ENCODE results near the gene IGF1R. TPM values are rescaled to one million over a fixed set of nuclear protein-coding genes. Genes with fewer than 3 reads are reported as not detected.
A peak's percentile ranks its signal among the peaks of the same experiment; 100 is the strongest.

IGF1R gene
- total RNA-seq, 1 donor from 2014 or later, result 23.5 TPM

DNA sequence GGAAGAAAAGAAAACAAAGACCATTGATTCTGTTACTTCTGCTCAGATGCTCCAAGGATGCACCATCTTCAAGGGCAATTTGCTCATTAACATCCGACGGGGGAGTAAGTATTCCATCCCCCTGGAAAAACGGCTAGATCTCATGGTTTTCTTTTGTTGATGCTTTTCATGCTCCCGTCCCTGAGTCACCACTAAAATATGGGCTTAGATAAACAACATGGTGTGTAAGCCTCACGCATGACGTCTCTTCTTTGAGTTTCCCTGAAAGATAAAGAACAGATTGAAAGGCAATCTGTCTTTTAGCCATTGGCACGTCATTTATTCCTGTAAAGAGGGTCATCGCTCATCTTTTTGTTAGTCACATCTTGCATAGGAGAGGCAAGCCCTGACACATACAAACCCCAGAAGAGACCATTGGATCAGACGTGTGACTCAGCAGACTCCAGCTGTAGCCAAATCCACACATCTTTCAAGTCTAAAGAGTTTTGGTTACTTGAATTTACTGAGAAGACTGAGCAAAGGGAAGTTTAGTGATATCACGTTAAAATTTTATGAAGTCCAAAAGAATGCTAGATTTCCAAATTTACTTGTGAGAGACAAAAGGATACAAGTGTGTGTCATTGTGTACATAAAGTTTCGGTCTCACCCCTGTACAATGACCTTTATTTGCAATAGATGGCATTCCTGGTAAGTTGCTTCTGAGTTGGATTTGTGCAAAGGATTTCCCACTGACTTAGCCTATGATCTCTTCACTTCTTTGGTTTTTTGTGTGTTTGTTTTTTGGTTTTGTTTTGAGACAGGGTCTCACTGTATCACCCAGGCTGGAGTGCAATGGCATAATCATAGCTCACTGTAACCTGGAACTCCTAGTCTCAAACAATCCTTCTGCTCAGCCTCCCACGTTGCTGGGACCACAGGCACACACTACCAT is 248.7 kb downstream of the IGF1R start:
- no peaks in the 10 kb centered on the region for H3K9me3 Mint-ChIP-seq
- H3K27ac Mint-ChIP-seq, result no peak overlapping the region
- Histone ChIP-seq H3K27ac (no peak overlapping the region), H3K4me2 (no peak overlapping the region), H2AFZ (replicated peaks) (no peak overlapping the region), H3K79me2 (ENCODE audit: low read depth) (peaks cover 4% of the 10 kb centered on the region), H3K4me3 (no peak overlapping the region), H4K20me1 (ENCODE audit: low read depth) (peaks cover 43% of the 10 kb centered on the region), H3K27me3 (no peaks in the 10 kb centered on the region), H3K36me3 (no peaks in the 10 kb centered on the region), H3K9ac (no peak overlapping the region), H3K9me3 (ENCODE audit: low read depth) (no peaks in the 10 kb centered on the region), H3F3A (ENCODE audit: low read depth) (peaks cover 18% of the 10 kb centered on the region), H3K4me1 (peaks cover 33% of the 10 kb centered on the region)
- H3K4me3 Mint-ChIP-seq, result no peak overlapping the region
- no peaks in the 10 kb centered on the region for H3K27me3 Mint-ChIP-seq (ENCODE audit: insufficient read depth, low read depth)
- peaks cover 43% of the 10 kb centered on the region for H3K4me1 Mint-ChIP-seq
- no peak for DNase-seq (ENCODE audit: low spot score)
- TF ChIP-seq EZH2phosphoT487 (IDR thresholded peaks at IDR 0.05) (no peak), EZH2 (IDR thresholded peaks at IDR 0.05) (no peak)
- TF ChIP-seq, protein P1, sequence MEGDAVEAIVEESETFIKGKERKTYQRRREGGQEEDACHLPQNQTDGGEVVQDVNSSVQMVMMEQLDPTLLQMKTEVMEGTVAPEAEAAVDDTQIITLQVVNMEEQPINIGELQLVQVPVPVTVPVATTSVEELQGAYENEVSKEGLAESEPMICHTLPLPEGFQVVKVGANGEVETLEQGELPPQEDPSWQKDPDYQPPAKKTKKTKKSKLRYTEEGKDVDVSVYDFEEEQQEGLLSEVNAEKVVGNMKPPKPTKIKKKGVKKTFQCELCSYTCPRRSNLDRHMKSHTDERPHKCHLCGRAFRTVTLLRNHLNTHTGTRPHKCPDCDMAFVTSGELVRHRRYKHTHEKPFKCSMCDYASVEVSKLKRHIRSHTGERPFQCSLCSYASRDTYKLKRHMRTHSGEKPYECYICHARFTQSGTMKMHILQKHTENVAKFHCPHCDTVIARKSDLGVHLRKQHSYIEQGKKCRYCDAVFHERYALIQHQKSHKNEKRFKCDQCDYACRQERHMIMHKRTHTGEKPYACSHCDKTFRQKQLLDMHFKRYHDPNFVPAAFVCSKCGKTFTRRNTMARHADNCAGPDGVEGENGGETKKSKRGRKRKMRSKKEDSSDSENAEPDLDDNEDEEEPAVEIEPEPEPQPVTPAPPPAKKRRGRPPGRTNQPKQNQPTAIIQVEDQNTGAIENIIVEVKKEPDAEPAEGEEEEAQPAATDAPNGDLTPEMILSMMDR (IDR thresholded peaks at IDR 0.05), result no peak
- peaks cover 27% of the 10 kb centered on the region for H3K36me3 Mint-ChIP-seq

DNA sequence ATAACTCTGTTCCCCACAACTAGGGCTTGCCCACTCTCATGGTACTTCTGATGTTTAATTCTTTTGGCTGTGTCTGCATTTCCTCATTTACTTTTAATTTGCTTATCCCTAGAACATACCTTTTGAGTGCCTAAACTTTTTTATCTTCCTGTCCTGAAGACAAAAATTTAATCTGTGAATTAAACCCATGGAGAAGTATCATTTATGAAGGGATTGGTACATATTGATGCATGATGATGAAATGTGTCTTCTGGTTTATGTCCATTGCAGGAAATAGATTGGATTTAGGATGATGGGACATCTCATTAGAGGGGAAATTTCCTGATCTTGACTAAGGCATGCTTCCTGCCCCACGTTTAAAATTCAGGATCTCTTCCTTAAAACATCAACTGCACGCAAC is 249.8 kb downstream of the IGF1R start:
- H3K27ac ChIP-seq, result no peak overlapping the region
- TF ChIP-seq, protein P1 (IDR thresholded peaks at IDR 0.05), result no peak
- TF ChIP-seq EZH2 (IDR thresholded peaks at IDR 0.05) (no peak), EZH2phosphoT487 (IDR thresholded peaks at IDR 0.05) (no peak)

DNA sequence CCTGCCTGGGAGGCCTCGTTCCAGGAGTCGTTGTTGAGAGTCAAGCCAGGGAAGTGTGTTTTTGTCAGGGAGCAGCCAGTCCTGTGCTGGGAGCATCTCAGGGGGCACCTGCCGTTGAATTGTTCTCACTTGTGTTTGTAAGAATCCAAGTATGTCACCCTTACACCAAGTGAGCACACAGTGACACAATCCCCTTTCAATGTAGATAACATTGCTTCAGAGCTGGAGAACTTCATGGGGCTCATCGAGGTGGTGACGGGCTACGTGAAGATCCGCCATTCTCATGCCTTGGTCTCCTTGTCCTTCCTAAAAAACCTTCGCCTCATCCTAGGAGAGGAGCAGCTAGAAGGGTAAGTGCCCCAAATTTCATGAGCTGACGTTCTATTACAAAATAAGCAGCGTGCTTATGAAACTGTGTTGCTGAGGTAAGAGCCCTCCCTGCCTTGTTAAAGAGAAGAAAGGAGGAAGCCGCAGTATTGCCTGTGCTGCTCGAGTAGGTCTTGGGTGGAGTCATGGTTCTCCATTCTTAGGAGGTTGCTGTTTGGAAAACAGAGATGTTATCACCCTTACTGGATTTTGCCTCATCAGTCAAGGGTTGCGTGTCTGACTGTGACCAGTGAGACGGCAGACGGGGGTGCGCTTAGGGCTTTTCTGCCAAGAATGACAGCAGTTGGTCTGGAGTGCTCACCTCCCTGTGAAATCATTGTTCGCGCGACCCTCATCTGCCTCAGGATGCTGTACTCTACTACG is 251.1 kb downstream of the IGF1R start:
- Mint-ChIP-seq H3K27me3 (ENCODE audit: insufficient read depth, low read depth) (no peaks in the 10 kb centered on the region), H3K27ac (peak overlapping the region; percentile 21), H3K4me1 (peaks cover 47% of the 10 kb centered on the region), H3K4me3 (no peak overlapping the region), H3K9me3 (no peaks in the 10 kb centered on the region), H3K36me3 (peaks cover 31% of the 10 kb centered on the region)
- DNase-seq (ENCODE audit: low spot score), result peak; percentile 21
- H3K36me3 ChIP-seq, result no peaks in the 10 kb centered on the region
- TF ChIP-seq EZH2phosphoT487 (IDR thresholded peaks at IDR 0.05) (no peak), EZH2 (IDR thresholded peaks at IDR 0.05) (no peak)
- TF ChIP-seq, protein P1 (IDR thresholded peaks at IDR 0.05), result no peak
- peaks cover 18% of the 10 kb centered on the region for H3F3A ChIP-seq (ENCODE audit: low read depth)
- no peak overlapping the region for H2AFZ ChIP-seq (replicated peaks)
- no peak overlapping the region for H3K4me3 ChIP-seq
- peaks cover 33% of the 10 kb centered on the region for H3K4me1 ChIP-seq
- H3K9ac ChIP-seq, result no peak overlapping the region
- H3K79me2 ChIP-seq (ENCODE audit: low read depth), result peaks cover 4% of the 10 kb centered on the region
- H3K4me2 ChIP-seq, result peak overlapping the region; percentile 37
- H3K27me3 ChIP-seq, result no peaks in the 10 kb centered on the region
- H3K9me3 ChIP-seq (ENCODE audit: low read depth), result no peaks in the 10 kb centered on the region
- peak overlapping the region; percentile 74 for H3K27ac ChIP-seq
- H4K20me1 ChIP-seq (ENCODE audit: low read depth), result peaks cover 37% of the 10 kb centered on the region

More for the DNA sequence above, 249.8 kb downstream of the IGF1R start:
- peaks cover 43% of the 10 kb centered on the region for H3K4me1 Mint-ChIP-seq
- DNase-seq (ENCODE audit: low spot score), result no peak
- Histone ChIP-seq H3F3A (ENCODE audit: low read depth) (peaks cover 18% of the 10 kb centered on the region), H3K4me2 (no peak overlapping the region), H3K79me2 (ENCODE audit: low read depth) (peaks cover 4% of the 10 kb centered on the region), H2AFZ (replicated peaks) (no peak overlapping the region), H4K20me1 (ENCODE audit: low read depth) (peaks cover 43% of the 10 kb centered on the region), H3K4me3 (no peak overlapping the region), H3K4me1 (peaks cover 33% of the 10 kb centered on the region), H3K27me3 (no peaks in the 10 kb centered on the region), H3K36me3 (no peaks in the 10 kb centered on the region), H3K9ac (no peak overlapping the region), H3K9me3 (ENCODE audit: low read depth) (no peaks in the 10 kb centered on the region)
- no peaks in the 10 kb centered on the region for H3K27me3 Mint-ChIP-seq (ENCODE audit: insufficient read depth, low read depth)
- H3K4me3 Mint-ChIP-seq, result no peak overlapping the region
- peaks cover 29% of the 10 kb centered on the region for H3K36me3 Mint-ChIP-seq
- no peaks in the 10 kb centered on the region for H3K9me3 Mint-ChIP-seq
- no peak overlapping the region for H3K27ac Mint-ChIP-seq

All from neural progenitor cell (in vitro differentiated cells).